ENCODE measurements around the gene ABHD15. TPM values are rescaled to one million over a fixed set of nuclear protein-coding genes. Genes with fewer than 3 reads are reported as not detected.

The ABHD15 gene
- total and polyA plus RNA-seq, 9 of the 15 experiments (the other 6 are each of a cell fraction or from before 2014, with no cell fraction given), result 0.85 to 4.2 (median 2.1) TPM

GRCh38 chr17:29557085-29557738 is 9.6 kb downstream of the ABHD15 start (continued):
- no peak for TF ChIP-seq THAP7 (CRISPR knock-in tag; IDR thresholded peaks at IDR 0.05)
- no peak for TF ChIP-seq HLTF (IDR thresholded peaks at IDR 0.05)
- TF ChIP-seq NR4A1 (CRISPR knock-in tag; IDR thresholded peaks at IDR 0.05), result no peak
- TF ChIP-seq NR4A1 (tag; IDR thresholded peaks at IDR 0.05), result no peak
- no peak for TF ChIP-seq PTBP1 (IDR thresholded peaks at IDR 0.05; ENCODE audit: low read depth, low read length)
- no peak for TF ChIP-seq SREBF1 (IDR thresholded peaks at IDR 0.05; ENCODE audit: borderline replicate concordance, low read depth, low read length)
- TF ChIP-seq CCNT2 (IDR thresholded peaks at IDR 0.05; ENCODE audit: borderline replicate concordance, extremely low read depth, insufficient read length, low read depth, low read length), result peak; percentile 70
- TF ChIP-seq NR2F6 (CRISPR knock-in tag; IDR thresholded peaks at IDR 0.05), result no peak
- TF ChIP-seq ZNF431 (CRISPR knock-in tag; IDR thresholded peaks at IDR 0.05), result no peak
- TF ChIP-seq XRCC4 (IDR thresholded peaks at IDR 0.05; ENCODE audit: extremely low read depth, insufficient read depth, insufficient read length), result no peak
- TF ChIP-seq ETS1 (conservative IDR thresholded peaks at IDR 0.05; ENCODE audit: control insufficient read depth, low read depth, low read length), result no peak
- TF ChIP-seq PTRF (tag; IDR thresholded peaks at IDR 0.05), result no peak
- no peak for TF ChIP-seq ZBTB2 (IDR thresholded peaks at IDR 0.05)
- TF ChIP-seq CBX1 (IDR thresholded peaks at IDR 0.05; ENCODE audit: low read depth), result no peak
- no peak for TF ChIP-seq POLR3A (IDR thresholded peaks at IDR 0.05; ENCODE audit: borderline replicate concordance, extremely low read depth, insufficient read depth, insufficient read length)
- TF ChIP-seq RREB1 (CRISPR knock-in tag; IDR thresholded peaks at IDR 0.05), result no peak
- no peak for TF ChIP-seq SNAPC5 (CRISPR knock-in tag; IDR thresholded peaks at IDR 0.05)
- no peak for TF ChIP-seq SMAD1 (IDR thresholded peaks at IDR 0.05; ENCODE audit: low read depth, low read length, partially characterized antibody)
- TF ChIP-seq RFX5 (IDR thresholded peaks at IDR 0.05; ENCODE audit: low read depth, low read length), result no peak
- TF ChIP-seq ESRRB (CRISPR knock-in tag; IDR thresholded peaks at IDR 0.05; ENCODE audit: borderline replicate concordance), result no peak
